ENCODE results near the gene KCNJ11.

DNA sequence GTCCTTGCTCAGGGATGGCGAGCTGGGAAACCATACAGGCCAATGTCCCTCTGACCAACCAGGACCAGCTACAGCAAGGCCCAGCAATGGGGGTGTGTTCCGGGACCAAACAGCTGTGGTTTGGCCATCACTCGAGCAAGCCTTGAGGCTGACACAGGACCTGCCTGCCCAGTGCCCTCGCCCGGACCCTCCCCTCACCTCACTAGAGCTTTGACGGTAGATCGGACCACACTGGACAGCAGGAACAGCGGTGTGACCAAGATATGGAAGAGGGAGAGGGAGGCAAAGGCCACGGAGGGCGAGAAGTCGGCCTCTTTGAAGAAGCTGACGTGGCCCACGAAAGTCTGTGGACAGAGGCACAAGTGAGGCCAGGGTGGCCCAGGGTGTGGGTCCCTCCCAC is 42.2 kb upstream of the KCNJ11 start:
- TF ChIP-seq ZNF274 (IDR thresholded peaks at IDR 0.05; ENCODE audit: low read depth, low read length) (no peak), SUZ12 (IDR thresholded peaks at IDR 0.05; ENCODE audit: extremely low read depth, insufficient read depth, insufficient read length) (no peak)
